Measurements from ENCODE around the gene TENM3. TPM values are rescaled to one million over a fixed set of nuclear protein-coding genes. Genes with fewer than 3 reads are reported as not detected.

The TENM3 gene
- total RNA-seq, 1 donor from 2014 or later: 0.05 TPM

DNA sequence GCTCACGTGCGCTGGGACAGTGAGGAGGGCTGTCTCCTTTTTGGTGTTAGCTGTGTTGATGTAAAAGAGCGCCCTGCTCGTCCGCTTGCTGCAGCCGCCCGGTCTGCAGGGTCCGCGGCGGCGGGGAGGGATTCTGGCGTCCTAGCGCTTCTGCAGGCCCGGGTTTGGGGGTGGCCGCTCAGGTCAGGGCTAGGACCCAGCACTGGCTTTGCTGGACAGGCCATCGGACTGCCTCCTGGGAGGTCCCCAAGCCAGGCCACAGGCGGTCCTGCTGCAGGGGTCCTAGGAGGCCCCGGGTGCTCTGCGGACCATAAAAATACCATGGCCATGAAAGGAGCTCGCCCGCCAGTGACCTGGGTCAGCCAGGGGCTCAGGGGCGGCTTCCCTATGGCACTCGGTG is 365.3 kb downstream of the TENM3 start:
- Mint-ChIP-seq H3K9me3 (no peaks in the 10 kb centered on the region), H3K27me3 (ENCODE audit: low read depth) (no peaks in the 10 kb centered on the region), H3K27ac (no peak overlapping the region), H3K36me3 (ENCODE audit: low read depth) (no peaks in the 10 kb centered on the region), H3K4me3 (ENCODE audit: low read depth) (no peak overlapping the region), H3K4me1 (ENCODE audit: low read depth) (no peaks in the 10 kb centered on the region)
- DNase-seq (ENCODE audit: low spot score): no peak
- intact Hi-C loops (cut with micrococcal nuclease): no loop called here

GRCh38 chr4:182616476-182616875 is 373.3 kb downstream of the TENM3 start:
- Mint-ChIP-seq H3K4me1 (ENCODE audit: low read depth) (no peaks in the 10 kb centered on the region), H3K27me3 (ENCODE audit: low read depth) (peaks cover 2% of the 10 kb centered on the region), H3K27ac (no peak overlapping the region), H3K9me3 (no peaks in the 10 kb centered on the region), H3K4me3 (ENCODE audit: low read depth) (no peak overlapping the region), H3K36me3 (ENCODE audit: low read depth) (no peaks in the 10 kb centered on the region)
- DNase-seq (ENCODE audit: low spot score): no peak
- intact Hi-C loops (cut with micrococcal nuclease): no loop called here

GRCh38 chr4:182619660-182620059 is 376.5 kb downstream of the TENM3 start:
- no peaks in the 10 kb centered on the region for H3K4me1 Mint-ChIP-seq (ENCODE audit: low read depth)
- H3K4me3 Mint-ChIP-seq (ENCODE audit: low read depth): no peak overlapping the region
- no peaks in the 10 kb centered on the region for H3K9me3 Mint-ChIP-seq
- H3K36me3 Mint-ChIP-seq (ENCODE audit: low read depth): no peaks in the 10 kb centered on the region
- intact Hi-C loops (cut with micrococcal nuclease): no loop called here
- no peak overlapping the region for H3K27ac Mint-ChIP-seq
- peaks cover 1% of the 10 kb centered on the region for H3K27me3 Mint-ChIP-seq (ENCODE audit: low read depth)
- DNase-seq (ENCODE audit: low spot score): no peak

DNA sequence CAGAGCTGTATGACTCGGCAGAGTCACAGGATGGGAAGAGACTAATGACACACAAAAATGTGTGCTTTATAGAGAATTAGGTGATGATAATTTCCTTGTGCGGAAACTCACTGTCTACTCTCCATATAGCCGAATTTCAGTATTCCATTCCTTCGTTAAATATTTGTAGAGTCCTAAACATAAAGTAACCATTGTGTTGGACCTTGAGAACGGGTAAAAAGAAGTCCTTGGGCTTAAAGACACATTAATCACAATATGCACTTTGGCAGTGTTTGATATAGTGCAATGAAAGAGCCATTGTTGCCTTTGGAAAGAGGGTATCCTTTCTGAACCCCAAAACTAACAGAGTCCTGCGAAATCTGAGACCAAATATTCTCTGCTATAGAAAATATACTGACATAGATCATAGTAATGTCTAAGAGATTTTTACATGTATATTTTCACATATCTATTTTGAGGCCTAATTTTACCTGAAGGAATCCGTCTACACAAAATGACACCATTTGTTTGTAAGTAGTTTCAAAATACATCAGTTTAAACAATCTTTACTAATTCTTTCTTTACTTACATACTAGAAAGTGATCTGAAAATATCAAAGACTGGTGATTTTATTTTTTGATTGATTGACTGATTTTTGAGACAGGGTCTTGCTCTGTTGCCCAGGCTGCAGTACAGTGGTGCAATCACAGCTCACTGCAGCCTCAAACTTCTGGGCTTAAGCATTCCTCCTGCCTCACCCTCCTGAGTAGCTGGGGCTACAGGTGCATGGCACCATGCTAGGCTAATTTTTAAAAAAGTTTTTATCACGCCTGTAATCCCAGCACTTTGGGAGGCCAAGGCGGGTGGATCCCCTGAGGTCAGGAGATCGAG is 377.1 kb downstream of the TENM3 start:
- H3K27ac Mint-ChIP-seq: no peak overlapping the region

GRCh38 chr4:182624281-182624680 is 381.1 kb downstream of the TENM3 start:
- no peak for DNase-seq (ENCODE audit: low spot score)
- H3K27ac Mint-ChIP-seq: no peak overlapping the region
- intact Hi-C loops (cut with micrococcal nuclease): no loop called here
- no peak overlapping the region for H3K4me3 Mint-ChIP-seq (ENCODE audit: low read depth)
- H3K36me3 Mint-ChIP-seq (ENCODE audit: low read depth): no peaks in the 10 kb centered on the region
- no peaks in the 10 kb centered on the region for H3K27me3 Mint-ChIP-seq (ENCODE audit: low read depth)
- H3K9me3 Mint-ChIP-seq: no peaks in the 10 kb centered on the region
- no peaks in the 10 kb centered on the region for H3K4me1 Mint-ChIP-seq (ENCODE audit: low read depth)

More for the DNA sequence above, 377.1 kb downstream of the TENM3 start:
- no peak for DNase-seq (ENCODE audit: low spot score)
- Mint-ChIP-seq H3K27me3 (ENCODE audit: low read depth) (no peaks in the 10 kb centered on the region), H3K36me3 (ENCODE audit: low read depth) (no peaks in the 10 kb centered on the region), H3K4me3 (ENCODE audit: low read depth) (no peak overlapping the region), H3K9me3 (no peaks in the 10 kb centered on the region), H3K4me1 (ENCODE audit: low read depth) (no peaks in the 10 kb centered on the region)
- intact Hi-C loops (cut with micrococcal nuclease): no loop called here

DNA sequence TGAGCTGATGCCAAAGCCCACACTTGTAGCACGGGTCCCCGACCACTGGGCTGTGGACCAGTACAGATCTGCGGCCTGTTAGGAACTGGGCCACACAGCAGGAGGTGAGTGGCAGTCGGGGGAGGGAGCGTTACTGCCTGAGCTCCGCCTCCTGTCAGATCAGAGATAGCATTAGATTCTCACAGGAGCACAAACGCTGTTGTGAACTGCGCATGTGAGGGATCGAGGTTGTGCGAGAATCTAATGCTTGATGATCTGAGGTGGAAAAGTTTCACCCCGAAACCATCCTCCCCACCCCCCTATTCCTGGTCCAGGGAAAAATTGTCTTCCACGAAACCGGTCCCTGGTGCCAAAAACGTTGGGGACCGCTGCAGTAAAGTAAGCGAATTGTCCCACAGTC is 382.0 kb downstream of the TENM3 start:
- H3K27ac Mint-ChIP-seq: no peak overlapping the region
- no peak for DNase-seq (ENCODE audit: low spot score)
- H3K36me3 Mint-ChIP-seq (ENCODE audit: low read depth): no peaks in the 10 kb centered on the region
- H3K4me3 Mint-ChIP-seq (ENCODE audit: low read depth): no peak overlapping the region
- H3K27me3 Mint-ChIP-seq (ENCODE audit: low read depth): no peaks in the 10 kb centered on the region
- intact Hi-C loops (cut with micrococcal nuclease): no loop called here
- H3K4me1 Mint-ChIP-seq (ENCODE audit: low read depth): no peaks in the 10 kb centered on the region
- no peaks in the 10 kb centered on the region for H3K9me3 Mint-ChIP-seq

- Mint-ChIP-seq H3K27ac (no peak overlapping the region), H3K27me3 (ENCODE audit: low read depth) (no peaks in the 10 kb centered on the region), H3K4me1 (ENCODE audit: low read depth) (no peaks in the 10 kb centered on the region), H3K9me3 (no peaks in the 10 kb centered on the region), H3K4me3 (ENCODE audit: low read depth) (no peak overlapping the region), H3K36me3 (ENCODE audit: low read depth) (no peaks in the 10 kb centered on the region)
- DNase-seq (ENCODE audit: low spot score): no peak
- intact Hi-C loops (cut with micrococcal nuclease): no loop called here
Measured at GRCh38 chr4:182627996-182628395, 384.8 kb downstream of the TENM3 start.

- H3K4me1 Mint-ChIP-seq (ENCODE audit: low read depth): no peaks in the 10 kb centered on the region
- no peak overlapping the region for H3K4me3 Mint-ChIP-seq (ENCODE audit: low read depth)
- H3K36me3 Mint-ChIP-seq (ENCODE audit: low read depth): no peaks in the 10 kb centered on the region
- no peaks in the 10 kb centered on the region for H3K27me3 Mint-ChIP-seq (ENCODE audit: low read depth)
- no peaks in the 10 kb centered on the region for H3K9me3 Mint-ChIP-seq
- H3K27ac Mint-ChIP-seq: no peak overlapping the region
- DNase-seq (ENCODE audit: low spot score): no peak
- intact Hi-C loops (cut with micrococcal nuclease): no loop called here
Measured at GRCh38 chr4:182628544-182628943, 385.3 kb downstream of the TENM3 start.

DNA sequence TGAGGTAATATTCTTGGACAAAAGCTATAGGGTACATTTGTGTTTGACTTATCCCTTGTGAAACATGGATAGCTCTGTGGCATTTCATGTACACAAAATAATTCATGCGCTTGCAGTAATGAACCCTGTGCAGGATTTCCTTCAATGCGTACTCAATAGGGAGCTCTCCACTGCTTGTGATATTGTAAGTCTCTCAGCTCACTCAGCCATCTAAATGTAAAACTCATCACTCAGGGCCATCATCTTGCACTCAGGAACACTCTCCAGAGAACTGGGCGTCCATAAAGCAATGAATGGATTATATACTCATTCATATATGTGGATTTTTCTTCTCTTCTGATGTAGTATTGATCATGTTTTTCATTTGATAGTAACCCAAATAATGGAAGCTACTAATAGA is 385.9 kb downstream of the TENM3 start:
- Mint-ChIP-seq H3K27me3 (ENCODE audit: low read depth) (no peaks in the 10 kb centered on the region), H3K27ac (no peak overlapping the region), H3K4me3 (ENCODE audit: low read depth) (no peak overlapping the region), H3K9me3 (no peaks in the 10 kb centered on the region), H3K4me1 (ENCODE audit: low read depth) (no peaks in the 10 kb centered on the region), H3K36me3 (ENCODE audit: low read depth) (no peaks in the 10 kb centered on the region)
- DNase-seq (ENCODE audit: low spot score): no peak
- intact Hi-C loops (cut with micrococcal nuclease): no loop called here

DNA sequence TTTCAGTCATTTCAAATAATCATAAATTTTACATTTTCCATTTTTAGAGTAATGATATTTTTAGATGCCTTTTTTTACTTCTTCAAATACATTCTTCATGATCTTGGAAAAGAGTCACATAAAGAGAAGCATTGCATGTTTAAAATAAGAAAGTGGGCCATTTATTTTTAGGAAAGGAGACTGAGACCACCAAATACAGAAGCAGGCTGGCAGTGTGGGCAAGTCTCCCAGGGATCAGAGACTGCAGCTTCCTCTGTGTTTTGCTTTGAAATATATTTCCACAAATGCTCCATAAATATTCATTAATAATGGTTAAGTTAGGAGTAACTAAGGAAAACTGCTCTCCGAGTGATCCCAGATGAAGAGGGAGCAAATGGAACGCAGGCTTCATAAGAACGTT is 397.3 kb downstream of the TENM3 start:
- Mint-ChIP-seq H3K36me3 (ENCODE audit: low read depth) (no peaks in the 10 kb centered on the region), H3K9me3 (no peaks in the 10 kb centered on the region), H3K4me1 (ENCODE audit: low read depth) (no peaks in the 10 kb centered on the region), H3K4me3 (ENCODE audit: low read depth) (no peak overlapping the region), H3K27me3 (ENCODE audit: low read depth) (no peaks in the 10 kb centered on the region), H3K27ac (no peak overlapping the region)
- no peak for DNase-seq (ENCODE audit: low spot score)
- intact Hi-C loops (cut with micrococcal nuclease): no loop called here

GRCh38 chr4:182640932-182641331 is 397.7 kb downstream of the TENM3 start:
- no peak for DNase-seq (ENCODE audit: low spot score)
- Mint-ChIP-seq H3K4me3 (ENCODE audit: low read depth) (no peak overlapping the region), H3K4me1 (ENCODE audit: low read depth) (no peaks in the 10 kb centered on the region), H3K36me3 (ENCODE audit: low read depth) (no peaks in the 10 kb centered on the region), H3K9me3 (no peaks in the 10 kb centered on the region), H3K27me3 (ENCODE audit: low read depth) (no peaks in the 10 kb centered on the region), H3K27ac (no peak overlapping the region)
- intact Hi-C loops (cut with micrococcal nuclease): no loop called here

GRCh38 chr4:182642831-182643230 is 399.6 kb downstream of the TENM3 start:
- no peak overlapping the region for H3K4me3 Mint-ChIP-seq (ENCODE audit: low read depth)
- H3K27ac Mint-ChIP-seq: no peak overlapping the region
- H3K4me1 Mint-ChIP-seq (ENCODE audit: low read depth): no peaks in the 10 kb centered on the region
- H3K36me3 Mint-ChIP-seq (ENCODE audit: low read depth): no peaks in the 10 kb centered on the region
- intact Hi-C loops (cut with micrococcal nuclease): no loop called here
- H3K9me3 Mint-ChIP-seq: no peaks in the 10 kb centered on the region
- H3K27me3 Mint-ChIP-seq (ENCODE audit: low read depth): no peaks in the 10 kb centered on the region
- no peak for DNase-seq (ENCODE audit: low spot score)

- no peaks in the 10 kb centered on the region for H3K27me3 Mint-ChIP-seq (ENCODE audit: low read depth)
- H3K9me3 Mint-ChIP-seq: no peaks in the 10 kb centered on the region
- no peak overlapping the region for H3K27ac Mint-ChIP-seq
- no peak for DNase-seq (ENCODE audit: low spot score)
- no peak overlapping the region for H3K4me3 Mint-ChIP-seq (ENCODE audit: low read depth)
- intact Hi-C loops (cut with micrococcal nuclease): no loop called here
- no peaks in the 10 kb centered on the region for H3K4me1 Mint-ChIP-seq (ENCODE audit: low read depth)
- H3K36me3 Mint-ChIP-seq (ENCODE audit: low read depth): no peaks in the 10 kb centered on the region
Measured at GRCh38 chr4:182643801-182644682, 400.8 kb downstream of the TENM3 start.

All from activated T-helper 2 cell treated with anti-CD3 and anti-CD28 coated beads, Interferon-gamma antibody, Interleukin-2, Interleukin-4, amounts not matched to agents 10 μg/mL and 5 μg/mL and 100 μg/mL, durations not matched to agents 14 hours and 24 hours and 36 hours (primary cell).